ENCODE results near the gene NXNL1. TPM values are rescaled to one million over a fixed set of nuclear protein-coding genes. Genes with fewer than 3 reads are reported as not detected.
A peak's percentile ranks its signal among the peaks of the same experiment; 100 is the strongest.

Gene NXNL1
- total and polyA plus RNA-seq, 2 donors (not counting 3 experiments of a cell fraction or from before 2014, with no cell fraction given): not detected

GRCh38 chr19:17496337-17496997 lies 35.7 kb upstream of the NXNL1 start:
- H3K4me3 ChIP-seq (replicated peaks in 1 of 3; ENCODE audit: insufficient read depth in 1 of 3, low read depth in 1 of 3, low read length in 3 of 3): no peak overlapping the region
- H3K36me3 ChIP-seq (ENCODE audit: control insufficient read depth in 2 of 2, extremely low read depth in 1 of 2, insufficient read depth in 2 of 2, low read length in 2 of 2): peaks cover 0 to 3% of the 10 kb centered on the region in 2 experiments
- H3K9me1 ChIP-seq (replicated peaks; ENCODE audit: control insufficient read depth, extremely low read depth, insufficient read depth, low read length): no peaks in the 10 kb centered on the region
- ChIA-PET CTCF (interaction anchor here (0.6 to 4.3 kb wide), 44 partner anchors 11 to 436 kb away, joined by 3 to 67 read pairs (median 5); partner anchors contain the start of genes CCDC124, MVB12A, PGLS and RPL18A), POLR2A (interaction anchor here (0.6 kb wide), 1 partner anchor 58 kb away, joined by 6 read pairs; no protein-coding TSS in a partner anchor)
- no peaks in the 10 kb centered on the region for H3K9me3 ChIP-seq (replicated peaks; ENCODE audit: control insufficient read depth, insufficient read depth, low read length)
- peak; percentile 78 for FAIRE-seq
- H3K4me1 ChIP-seq (ENCODE audit: control insufficient read depth, extremely low read depth, insufficient read depth, low read length): peaks cover 12% of the 10 kb centered on the region
- dilution Hi-C loops (cut with MboI; ENCODE audit: extremely low pct_ligation_motif_present, low sequenced_read_pairs): no loop called here
- DNase-seq (ENCODE audit: low read depth, low spot score): peak; percentile 81
- H3K4me2 ChIP-seq (ENCODE audit: insufficient read depth, low read length): no peak overlapping the region
- intact Hi-C loops (cut with micrococcal nuclease): no loop called here
- H3K79me2 ChIP-seq (ENCODE audit: control insufficient read depth, insufficient read depth, low read length): no peaks in the 10 kb centered on the region
- no peaks in the 10 kb centered on the region for H4K20me1 ChIP-seq (replicated peaks; ENCODE audit: control insufficient read depth, extremely low read depth, insufficient read depth, low read length)
- TF ChIP-seq JUN (IDR thresholded peaks at IDR 0.05; ENCODE audit: borderline replicate concordance, insufficient read depth, insufficient read length, low read depth) (no peak), POLR2AphosphoS5 (IDR thresholded peaks at IDR 0.05; ENCODE audit: insufficient read depth, low read depth, low read length) (no peak), MYC (IDR thresholded peaks at IDR 0.05; ENCODE audit: low read depth, low read length) (peak; percentile 17), EZH2 (IDR thresholded peaks at IDR 0.05; ENCODE audit: borderline replicate concordance, low read depth, low read length, severe bottlenecking) (no peak), GATA2 (IDR thresholded peaks at IDR 0.05; ENCODE audit: insufficient read depth, insufficient read length, low read depth, low read length) (no peak), CTCF (IDR thresholded peaks at IDR 0.05; ENCODE audit: extremely low read depth in 1 of 2, insufficient read depth in 1 of 2, low read depth in 1 of 2, low read length in 2 of 2) (peak; percentile 99), POLR2A (IDR thresholded peaks at IDR 0.05; ENCODE audit: low read depth, low read length) (no peak), FOS (IDR thresholded peaks at IDR 0.05; ENCODE audit: borderline replicate concordance, insufficient read depth, low read length) (no peak), MAX (IDR thresholded peaks at IDR 0.05; ENCODE audit: insufficient read depth, insufficient read length) (no peak)
- H3K9ac ChIP-seq (replicated peaks; ENCODE audit: extremely low read depth, insufficient read depth, low read length): no peak overlapping the region
- no TSS peak for BruUV-seq (replicated peaks)
- H2AFZ ChIP-seq (ENCODE audit: low read depth, low read length): no peak overlapping the region
- no peaks in the 10 kb centered on the region for H3K27me3 ChIP-seq (ENCODE audit: control insufficient read depth in 2 of 2, insufficient read depth in 2 of 2, low read length in 2 of 2)
- no peak overlapping the region for H3K27ac ChIP-seq (ENCODE audit: insufficient read depth, low read depth, low read length)
